Neural crest cell (in vitro differentiated cells): ENCODE measurements around the gene PIK3R6. TPM values are rescaled to one million over a fixed set of nuclear protein-coding genes. Genes with fewer than 3 reads are reported as not detected.
"Not testable (repeated sequence)": the region's sequence is repeated elsewhere in the genome, so short reads cannot be mapped to it uniquely, and the experiment has no call there.

Source experiments
- DNase-seq: peaks from one replicate; pipeline ENCODE4 v3.0.0; 2021; ENCODE audit warnings: low read depth, mixed read lengths, low spot score
- H3K27ac Mint-ChIP-seq: one replicate; pipeline ENCODE4 v1.8.0; 2021; ENCODE audit warnings: mild to moderate bottlenecking, mixed read lengths; ENCODE audit not compliant: unreplicated experiment
- H3K27me3 Mint-ChIP-seq: 2 replicates; pipeline ENCODE4 v1.8.0; 2021; ENCODE audit warnings: low read depth, mild to moderate bottlenecking, mixed read lengths
- H3K36me3 Mint-ChIP-seq: 2 replicates; pipeline ENCODE4 v1.8.0; 2021; ENCODE audit warnings: low read depth, mild to moderate bottlenecking, mixed read lengths
- H3K4me1 Mint-ChIP-seq: 2 replicates; pipeline ENCODE4 v1.8.0; 2021; ENCODE audit warnings: mixed read lengths
- H3K4me3 Mint-ChIP-seq: one replicate; pipeline ENCODE4 v1.8.0; 2021; ENCODE audit warnings: mild to moderate bottlenecking, mixed read lengths
- H3K9me3 Mint-ChIP-seq: 2 replicates; pipeline ENCODE4 v1.8.0; 2021; ENCODE audit warnings: mixed read lengths
- CTCF ChIP-seq: fragments of 200-600 bp; sonication (generic); conservative IDR thresholded peaks from 2 replicates; pipeline ENCODE4 v1.5.0; 2021; ENCODE audit warnings: antibody characterized with exemption, mild to moderate bottlenecking
- total RNA-seq: library from RNA; stranded (reverse); gene quantifications from 2 replicates; pipeline ENCODE4 v1.2.1, GENCODE V29; 2021

PIK3R6 gene
- total RNA-seq, 1 donor from 2014 or later: not detected

DNA sequence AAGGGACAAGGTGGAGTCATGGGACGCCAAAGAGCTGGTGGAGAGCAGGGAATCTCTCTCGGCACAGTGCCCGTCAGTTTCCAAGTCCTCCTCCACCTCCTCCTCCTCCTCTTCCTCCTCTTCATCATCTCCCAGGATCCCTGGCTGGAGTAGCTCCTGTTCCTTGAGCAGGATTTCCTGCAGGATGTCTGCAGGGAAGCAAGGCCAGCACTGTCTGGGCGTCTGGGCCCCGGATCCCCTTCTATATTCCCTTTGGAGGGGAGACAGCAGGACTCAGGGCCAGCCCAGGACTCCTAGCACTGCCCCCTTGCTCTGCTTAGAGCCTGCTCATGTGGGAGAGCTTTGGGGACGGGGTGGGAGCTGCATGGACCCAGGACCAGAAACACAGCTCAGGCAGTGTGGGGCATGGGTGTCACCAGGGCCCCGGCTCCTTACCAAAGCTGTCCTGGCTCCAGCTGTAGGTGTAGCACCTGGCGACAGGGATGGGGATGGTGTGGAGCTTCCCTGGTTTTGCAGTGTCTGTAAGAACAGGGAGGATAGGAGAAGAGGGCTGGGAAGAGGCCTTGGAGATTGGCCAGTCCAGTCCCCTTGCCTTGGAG lies 21.3 kb upstream of the PIK3R6 start:
- no peaks in the 10 kb centered on the region for H3K9me3 Mint-ChIP-seq
- no peak overlapping the region for H3K27ac Mint-ChIP-seq
- no peak for TF ChIP-seq CTCF
- H3K36me3 Mint-ChIP-seq: no peaks in the 10 kb centered on the region
- no peaks in the 10 kb centered on the region for H3K27me3 Mint-ChIP-seq
- H3K4me3 Mint-ChIP-seq: no peak overlapping the region
- peaks cover 4% of the 10 kb centered on the region for H3K4me1 Mint-ChIP-seq
- DNase-seq: no peak

DNA sequence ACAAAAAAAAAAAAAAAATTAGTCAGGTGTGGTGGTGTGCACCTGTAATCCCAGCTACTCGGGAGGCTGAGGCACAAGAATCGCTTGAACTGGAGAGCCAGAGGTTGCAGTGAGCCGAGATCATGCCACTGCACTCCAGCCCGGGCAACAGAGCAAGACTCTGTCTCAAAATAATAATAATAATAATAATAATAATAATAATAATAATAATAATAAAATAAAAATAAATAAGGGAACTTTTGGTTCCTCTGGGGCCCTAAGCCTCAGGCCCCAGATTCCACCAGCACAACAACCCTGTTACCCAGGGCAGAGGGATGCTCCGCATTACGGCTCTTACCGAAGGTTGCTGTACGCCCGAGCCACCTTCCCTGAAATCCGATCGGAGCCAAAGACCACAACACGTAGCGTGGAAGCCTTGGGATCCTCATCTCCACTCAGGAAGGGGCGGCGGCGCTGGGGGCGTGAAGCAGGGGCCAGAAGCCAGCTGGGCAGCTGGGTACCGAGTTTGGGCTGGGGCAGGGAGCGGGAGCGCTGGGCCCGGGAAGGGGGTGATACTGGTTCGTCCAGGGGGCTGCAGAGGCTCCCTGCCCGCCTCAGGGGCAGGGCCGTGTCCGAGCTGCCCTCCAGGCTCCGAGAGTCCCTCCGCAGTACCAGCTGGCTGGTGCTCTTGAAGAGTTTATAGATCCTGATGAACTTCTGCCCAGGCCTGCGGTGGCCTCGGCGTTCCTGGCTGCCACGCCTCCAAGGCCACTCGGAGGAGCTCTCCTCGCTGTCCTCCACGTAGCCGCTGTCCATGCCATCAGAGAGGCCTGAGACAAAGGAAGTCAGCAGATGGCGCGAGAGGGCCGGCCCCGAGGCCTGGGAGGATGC lies 20.6 kb upstream of the PIK3R6 start:
- Mint-ChIP-seq H3K27ac (no peak overlapping the region), H3K4me3 (no peak overlapping the region), H3K36me3 (no peaks in the 10 kb centered on the region), H3K27me3 (no peaks in the 10 kb centered on the region), H3K4me1 (peaks cover 4% of the 10 kb centered on the region), H3K9me3 (no peaks in the 10 kb centered on the region)
- DNase-seq: peak; percentile 71
- peak; percentile 40 for TF ChIP-seq CTCF

- H3K4me3 Mint-ChIP-seq: no peak overlapping the region
- no peak for TF ChIP-seq CTCF
- H3K36me3 Mint-ChIP-seq: no peaks in the 10 kb centered on the region
- no peak overlapping the region for H3K27ac Mint-ChIP-seq
- no peak for DNase-seq
- H3K27me3 Mint-ChIP-seq: no peaks in the 10 kb centered on the region
- no peaks in the 10 kb centered on the region for H3K9me3 Mint-ChIP-seq
- peaks cover 4% of the 10 kb centered on the region for H3K4me1 Mint-ChIP-seq
Observed at GRCh38 chr17:8887301-8887700, 19.8 kb upstream of the PIK3R6 start.

DNA sequence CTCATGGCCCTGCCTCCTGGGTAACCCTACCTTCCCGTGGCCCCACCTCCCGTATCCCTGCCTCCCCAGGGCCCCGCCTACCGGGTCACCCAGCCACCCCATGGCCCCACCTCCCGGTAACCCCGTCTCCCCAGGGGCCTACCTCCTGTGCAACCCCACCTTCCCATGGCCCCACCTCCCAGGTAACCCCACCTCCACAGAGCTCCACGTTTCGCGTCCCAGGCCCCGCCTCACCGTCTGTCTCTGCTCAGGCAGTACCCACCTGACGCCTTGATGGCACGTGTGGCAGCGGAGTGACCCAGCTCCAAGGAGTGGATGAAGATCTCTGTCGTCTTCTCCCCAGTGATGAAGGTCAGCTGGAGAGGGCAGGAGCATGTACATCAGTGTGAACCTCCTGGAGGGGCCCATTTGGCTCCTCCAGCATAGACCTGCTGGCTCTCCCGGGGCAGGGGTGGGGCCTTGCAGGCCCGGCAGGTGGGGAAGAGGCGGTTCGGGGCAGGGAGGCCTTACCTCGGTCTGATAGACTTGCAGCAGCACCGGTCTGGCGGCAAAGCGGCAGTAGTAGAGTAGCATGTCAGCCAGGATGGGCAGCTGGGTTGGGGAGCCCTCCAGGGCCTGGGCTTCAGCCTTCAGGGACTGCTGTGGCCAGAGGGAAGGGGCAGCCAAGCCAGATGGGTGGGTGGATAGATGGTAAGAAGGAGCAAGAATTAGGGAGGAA lies 18.7 kb upstream of the PIK3R6 start:
- Mint-ChIP-seq H3K9me3 (no peaks in the 10 kb centered on the region), H3K4me3 (no peak overlapping the region), H3K4me1 (peaks cover 4% of the 10 kb centered on the region), H3K27ac (no peak overlapping the region), H3K27me3 (no peaks in the 10 kb centered on the region), H3K36me3 (no peaks in the 10 kb centered on the region)
- no peak for TF ChIP-seq CTCF
- no peak for DNase-seq

DNA sequence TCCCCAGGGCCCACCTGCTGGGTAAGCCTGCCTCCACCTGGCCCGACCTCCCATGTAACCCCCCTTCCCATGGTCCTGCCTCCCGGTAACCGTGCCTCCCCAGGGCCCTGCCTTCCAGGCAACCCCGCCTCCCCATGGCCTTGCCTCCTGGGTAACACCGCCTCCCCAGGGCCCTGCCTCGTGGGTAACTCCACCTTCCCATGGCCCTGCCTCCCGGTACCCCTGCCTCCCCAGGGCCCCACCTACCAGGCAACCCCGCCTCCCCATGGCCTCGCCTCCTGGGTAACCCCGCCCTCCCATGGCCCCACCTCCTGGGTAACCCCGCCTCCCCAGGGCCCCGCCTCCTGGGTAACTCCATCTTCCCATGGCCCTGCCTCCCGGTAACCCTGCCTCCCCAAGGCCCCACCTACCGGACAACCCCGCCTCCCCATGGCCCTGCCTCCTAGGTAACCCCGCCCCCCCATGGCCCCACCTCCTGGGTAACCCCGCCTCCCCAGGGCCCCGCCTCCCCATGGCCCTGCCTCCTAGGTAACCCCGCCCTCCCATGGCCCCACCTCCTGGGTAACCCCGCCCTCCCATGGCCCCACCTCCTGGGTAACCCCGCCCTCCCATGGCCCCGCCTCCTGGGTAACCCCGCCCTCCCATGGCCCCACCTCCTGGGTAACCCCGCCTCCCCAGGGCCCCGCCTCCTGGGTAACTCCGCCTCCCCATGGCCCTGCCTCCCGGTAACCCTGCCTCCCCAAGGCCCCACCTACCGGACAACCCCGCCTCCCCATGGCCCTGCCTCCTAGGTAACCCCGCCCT lies 17.9 kb upstream of the PIK3R6 start:
- H3K36me3 Mint-ChIP-seq, H3K9me3 Mint-ChIP-seq, H3K27me3 Mint-ChIP-seq, H3K4me1 Mint-ChIP-seq, DNase-seq, H3K4me3 Mint-ChIP-seq, H3K27ac Mint-ChIP-seq: not testable (repeated sequence)
